ENCODE data around the gene SLC18A3. TPM values are rescaled to one million over a fixed set of nuclear protein-coding genes. Genes with fewer than 3 reads are reported as not detected.
A peak's percentile ranks its signal among the peaks of the same experiment; 100 is the strongest.

SLC18A3 gene
- total and polyA plus RNA-seq, 7 experiments from 2014 or later = not detected

DNA sequence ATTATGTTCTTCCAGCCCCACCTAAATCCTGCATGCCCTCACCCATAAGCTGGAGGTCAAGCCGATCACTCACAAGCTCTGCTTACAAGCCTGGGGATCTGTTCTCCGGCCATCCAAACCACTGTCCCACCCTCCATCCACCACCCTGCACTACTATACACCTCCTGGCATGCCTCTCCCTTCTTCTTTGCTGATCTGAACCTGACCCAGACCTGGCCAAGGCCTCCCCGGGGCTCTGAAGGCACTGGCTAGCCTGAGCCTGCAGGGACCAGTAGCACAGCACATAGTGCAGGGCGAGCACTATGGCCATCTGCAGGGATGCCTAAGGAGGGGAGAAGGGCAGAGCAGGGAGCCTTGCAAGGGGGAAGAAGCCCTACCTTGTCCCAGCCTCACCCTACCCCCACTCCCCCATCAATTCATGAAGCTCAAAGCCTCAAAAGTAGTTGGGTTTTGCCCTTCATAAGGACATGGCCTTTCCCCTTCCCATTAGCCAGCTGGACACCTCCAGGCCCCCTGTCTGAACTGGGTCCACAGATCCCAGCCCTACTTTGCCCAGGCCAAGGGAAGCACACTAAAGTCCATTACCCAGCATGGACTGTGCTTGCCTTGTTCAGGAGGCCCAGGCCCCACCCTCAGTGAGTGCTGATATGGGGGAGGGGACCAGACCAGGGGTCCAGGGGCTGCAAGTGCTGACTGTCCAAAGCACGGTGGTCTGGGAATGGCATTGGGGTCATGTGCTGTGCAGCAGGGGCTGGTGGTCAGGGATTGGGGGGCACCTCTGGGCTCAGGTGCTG is 33.3 kb downstream of the SLC18A3 start:
- intact Hi-C loops (cut with micrococcal nuclease) = no loop called here
- H3K27ac ChIP-seq (ENCODE audit: low read depth, low read length) = no peak overlapping the region
- H3K36me3 ChIP-seq (ENCODE audit: control insufficient read depth in 2 of 3, insufficient read depth in 3 of 3, low read length in 3 of 3) = no peaks in the 10 kb centered on the region
- no peak for DNase-seq
- Mint-ChIP-seq H3K27me3 (peaks cover 9 to 47% (median 35%) of the 10 kb centered on the region in 5 donors), H3K27ac (no peak overlapping the region), H3K36me3 (no peaks in the 10 kb centered on the region), H3K4me3 (no peak overlapping the region), H3K9me3 (peaks cover 0 to 2% (median 0%) of the 10 kb centered on the region in 11 donors), H3K4me1 (peaks cover 0 to 3% (median 0%) of the 10 kb centered on the region in 7 donors)
- no peak overlapping the region for H3K4me3 ChIP-seq (ENCODE audit: low read length)
- H3K9me3 ChIP-seq (ENCODE audit: control insufficient read depth in 2 of 3, low read length in 3 of 3) = no peaks in the 10 kb centered on the region
- ChIA-PET CTCF (no interaction called here), POLR2A (no interaction called here)
- no peak for ATAC-seq
- no peaks in the 10 kb centered on the region for H3K27me3 ChIP-seq (ENCODE audit: control insufficient read depth in 2 of 2, insufficient read depth in 2 of 2, low read length in 2 of 2)
- H3K4me1 ChIP-seq (ENCODE audit: control insufficient read depth in 2 of 2, insufficient read depth in 2 of 2, low read length in 2 of 2) = no peaks in the 10 kb centered on the region

DNA sequence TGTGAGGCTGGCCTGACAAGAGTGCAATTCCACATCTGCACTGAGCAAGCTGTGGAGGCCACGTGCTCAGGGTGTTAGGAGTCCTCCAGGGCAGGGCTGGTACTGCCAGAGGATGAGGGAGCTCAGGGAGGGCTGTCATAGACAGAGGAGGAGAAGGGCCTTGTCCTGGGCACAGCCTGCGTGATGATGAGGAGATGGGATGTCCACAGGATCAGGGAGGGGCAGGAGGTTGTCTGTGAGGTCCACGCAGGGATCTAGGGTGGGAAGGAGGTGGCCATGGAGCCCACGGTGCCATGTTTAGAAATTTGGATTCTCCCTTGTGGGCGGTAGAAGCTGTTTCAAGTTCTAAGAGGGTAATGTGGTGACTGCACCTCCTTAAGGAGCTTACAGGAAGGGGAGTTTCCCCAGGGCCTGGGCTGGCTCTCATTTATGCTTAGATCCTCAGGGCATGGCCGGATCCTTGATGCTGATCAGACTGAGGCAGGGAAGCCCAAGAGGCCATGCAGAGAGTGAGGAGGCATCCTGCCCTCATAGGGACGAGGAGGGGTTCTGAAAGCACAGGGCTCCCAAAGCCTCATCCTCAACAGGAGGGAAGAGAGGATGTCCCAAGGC is 34.0 kb downstream of the SLC18A3 start:
- H3K27me3 ChIP-seq (ENCODE audit: control insufficient read depth in 2 of 2, insufficient read depth in 2 of 2, low read length in 2 of 2) = no peaks in the 10 kb centered on the region
- peaks cover 0 to 2% (median 0%) of the 10 kb centered on the region in 11 donors for H3K9me3 Mint-ChIP-seq
- DNase-seq = no peak
- intact Hi-C loops (cut with micrococcal nuclease) = no loop called here
- POLR2A ChIA-PET = no interaction called here
- no peak overlapping the region for H3K4me3 ChIP-seq (ENCODE audit: low read length)
- H3K27me3 Mint-ChIP-seq = peaks cover 7 to 47% (median 35%) of the 10 kb centered on the region in 5 donors
- H3K4me1 ChIP-seq (ENCODE audit: control insufficient read depth in 2 of 2, insufficient read depth in 2 of 2, low read length in 2 of 2) = no peaks in the 10 kb centered on the region
- H3K36me3 ChIP-seq (ENCODE audit: control insufficient read depth in 2 of 3, insufficient read depth in 3 of 3, low read length in 3 of 3) = no peaks in the 10 kb centered on the region
- no peak overlapping the region for H3K27ac Mint-ChIP-seq
- H3K27ac ChIP-seq (ENCODE audit: low read depth, low read length) = no peak overlapping the region
- H3K4me1 Mint-ChIP-seq = peaks cover 0 to 10% (median 0%) of the 10 kb centered on the region in 7 donors
- no peak for ATAC-seq
- CTCF ChIA-PET = no interaction called here
- no peaks in the 10 kb centered on the region for H3K9me3 ChIP-seq (ENCODE audit: control insufficient read depth in 2 of 3, low read length in 3 of 3)
- no peaks in the 10 kb centered on the region for H3K36me3 Mint-ChIP-seq
- no peak overlapping the region for H3K4me3 Mint-ChIP-seq

DNA sequence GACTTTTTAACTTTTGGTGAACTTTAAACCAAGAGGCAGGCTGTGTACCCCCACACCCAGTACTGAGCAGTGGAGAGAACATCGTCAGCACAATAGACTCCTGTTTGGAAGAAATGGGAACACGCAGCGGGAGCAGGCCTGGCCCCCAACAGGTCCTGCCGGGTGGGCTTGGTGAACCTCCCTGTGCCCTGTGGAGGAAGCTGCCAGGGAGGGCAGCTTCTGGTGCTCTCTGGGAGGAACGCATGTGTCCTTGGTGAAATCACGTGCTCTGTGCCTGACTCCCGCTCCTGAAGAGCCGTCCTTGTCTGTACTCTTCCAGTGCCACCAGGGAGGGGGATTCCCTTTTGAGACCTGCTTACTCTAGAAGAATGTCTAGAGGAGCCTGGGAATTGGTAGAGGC is 35.3 kb downstream of the SLC18A3 start:
- no peaks in the 10 kb centered on the region for H3K36me3 ChIP-seq (ENCODE audit: control insufficient read depth in 2 of 3, insufficient read depth in 3 of 3, low read length in 3 of 3)
- Mint-ChIP-seq H3K36me3 (no peaks in the 10 kb centered on the region), H3K4me3 (no peak overlapping the region), H3K27me3 (peaks cover 5 to 39% (median 29%) of the 10 kb centered on the region in 5 donors), H3K4me1 (peaks cover 0 to 21% (median 3%) of the 10 kb centered on the region in 7 donors), H3K9me3 (peaks cover 0 to 2% (median 0%) of the 10 kb centered on the region in 11 donors), H3K27ac (no peak overlapping the region)
- no peak for ATAC-seq
- no peak for DNase-seq
- CTCF ChIA-PET = no interaction called here
- intact Hi-C loops (cut with micrococcal nuclease) = no loop called here
- no peaks in the 10 kb centered on the region for H3K4me1 ChIP-seq (ENCODE audit: control insufficient read depth in 2 of 2, insufficient read depth in 2 of 2, low read length in 2 of 2)
- no peak overlapping the region for H3K27ac ChIP-seq (ENCODE audit: low read depth, low read length)
- H3K4me3 ChIP-seq (ENCODE audit: low read length) = no peak overlapping the region
- no peaks in the 10 kb centered on the region for H3K9me3 ChIP-seq (ENCODE audit: control insufficient read depth in 2 of 3, low read length in 3 of 3)
- POLR2A ChIA-PET = no interaction called here
- H3K27me3 ChIP-seq (ENCODE audit: control insufficient read depth in 2 of 2, insufficient read depth in 2 of 2, low read length in 2 of 2) = no peaks in the 10 kb centered on the region

DNA sequence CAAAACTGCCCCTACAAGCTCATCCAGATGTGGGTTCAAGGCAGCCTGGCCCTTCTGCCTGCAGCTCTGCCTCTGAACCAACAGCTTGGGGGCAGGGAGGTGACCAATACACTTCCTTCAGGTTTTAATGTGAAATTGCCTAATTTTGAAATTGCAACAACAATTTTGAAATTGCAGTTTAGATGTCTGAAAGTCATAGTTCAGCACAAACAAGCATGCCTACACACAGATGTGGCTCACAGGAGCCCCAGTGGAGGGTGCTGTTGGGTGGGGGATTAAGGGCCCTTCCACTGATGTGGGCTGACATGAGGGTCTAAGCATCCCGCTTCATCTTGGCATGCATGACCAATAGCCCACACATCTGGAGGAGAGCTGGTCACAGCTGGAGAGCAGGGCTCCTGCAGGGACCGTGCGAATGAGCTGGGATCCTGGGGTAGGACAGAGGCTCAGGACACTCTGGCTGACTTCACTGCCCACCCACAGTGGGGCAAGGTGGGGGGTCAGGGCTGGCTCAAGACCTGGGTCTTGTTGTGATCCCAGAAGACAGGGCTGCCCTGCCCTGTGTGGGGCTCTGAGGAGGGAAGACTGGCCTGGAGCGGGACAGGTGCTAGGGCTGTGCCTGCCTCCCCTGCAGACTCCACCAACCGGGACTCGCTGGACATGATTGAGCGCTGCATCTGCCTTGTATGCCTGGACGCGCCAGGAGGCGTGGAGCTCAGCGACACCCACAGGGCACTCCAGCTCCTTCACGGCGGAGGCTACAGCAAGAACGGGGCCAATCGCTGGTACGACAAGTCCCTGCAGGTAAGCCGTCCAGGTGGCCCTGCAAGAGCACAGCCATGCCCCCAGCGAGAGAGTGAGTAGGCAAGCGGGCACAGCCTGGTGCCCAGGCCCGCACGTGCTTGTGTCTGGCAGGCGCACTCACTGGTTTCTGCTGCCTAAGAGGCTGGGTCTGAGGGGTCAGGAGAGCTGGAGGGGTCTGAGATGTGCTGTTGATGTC is 36.1 kb downstream of the SLC18A3 start:
- Mint-ChIP-seq H3K4me1 (peaks cover 0 to 21% (median 3%) of the 10 kb centered on the region in 7 donors), H3K36me3 (no peaks in the 10 kb centered on the region), H3K27me3 (peaks cover 5 to 37% (median 27%) of the 10 kb centered on the region in 5 donors), H3K9me3 (peaks cover 0 to 2% (median 0%) of the 10 kb centered on the region in 11 donors), H3K4me3 (no peak overlapping the region), H3K27ac (no peak overlapping the region)
- H3K27me3 ChIP-seq (ENCODE audit: control insufficient read depth in 2 of 2, insufficient read depth in 2 of 2, low read length in 2 of 2) = no peaks in the 10 kb centered on the region
- H3K9me3 ChIP-seq (ENCODE audit: control insufficient read depth in 2 of 3, low read length in 3 of 3) = no peaks in the 10 kb centered on the region
- H3K27ac ChIP-seq (ENCODE audit: low read depth, low read length) = no peak overlapping the region
- H3K36me3 ChIP-seq (ENCODE audit: control insufficient read depth in 2 of 3, insufficient read depth in 3 of 3, low read length in 3 of 3) = no peaks in the 10 kb centered on the region
- CTCF ChIA-PET = no interaction called here
- DNase-seq (peak in 1 of 9 donors; percentile 11), ATAC-seq (peak; percentile 11)
- H3K4me1 ChIP-seq (ENCODE audit: control insufficient read depth in 2 of 2, insufficient read depth in 2 of 2, low read length in 2 of 2) = no peaks in the 10 kb centered on the region
- intact Hi-C loops (cut with micrococcal nuclease) = no loop called here
- POLR2A ChIA-PET = no interaction called here
- no peak overlapping the region for H3K4me3 ChIP-seq (ENCODE audit: low read length)

- H3K9me3 Mint-ChIP-seq = peaks cover 0 to 2% (median 0%) of the 10 kb centered on the region in 11 donors
- Histone ChIP-seq H3K27ac (ENCODE audit: low read depth, low read length) (no peak overlapping the region), H3K36me3 (ENCODE audit: control insufficient read depth in 2 of 3, insufficient read depth in 3 of 3, low read length in 3 of 3) (no peaks in the 10 kb centered on the region), H3K9me3 (ENCODE audit: control insufficient read depth in 2 of 3, low read length in 3 of 3) (no peaks in the 10 kb centered on the region), H3K4me3 (ENCODE audit: low read length) (no peak overlapping the region), H3K4me1 (ENCODE audit: control insufficient read depth in 2 of 2, insufficient read depth in 2 of 2, low read length in 2 of 2) (no peaks in the 10 kb centered on the region), H3K27me3 (ENCODE audit: control insufficient read depth in 2 of 2, insufficient read depth in 2 of 2, low read length in 2 of 2) (no peaks in the 10 kb centered on the region)
- H3K4me1 Mint-ChIP-seq = peaks cover 0 to 21% (median 3%) of the 10 kb centered on the region in 7 donors
- H3K27ac Mint-ChIP-seq = no peak overlapping the region
- POLR2A ChIA-PET = no interaction called here
- no peak for ATAC-seq
- no peak overlapping the region for H3K4me3 Mint-ChIP-seq
- no peak for DNase-seq
- H3K27me3 Mint-ChIP-seq = peaks cover 5 to 37% (median 16%) of the 10 kb centered on the region in 5 donors
- no peaks in the 10 kb centered on the region for H3K36me3 Mint-ChIP-seq
- intact Hi-C loops (cut with micrococcal nuclease) = no loop called here
- CTCF ChIA-PET = no interaction called here
Observed at GRCh38 chr10:49647554-49647953, 37.4 kb downstream of the SLC18A3 start.

DNA sequence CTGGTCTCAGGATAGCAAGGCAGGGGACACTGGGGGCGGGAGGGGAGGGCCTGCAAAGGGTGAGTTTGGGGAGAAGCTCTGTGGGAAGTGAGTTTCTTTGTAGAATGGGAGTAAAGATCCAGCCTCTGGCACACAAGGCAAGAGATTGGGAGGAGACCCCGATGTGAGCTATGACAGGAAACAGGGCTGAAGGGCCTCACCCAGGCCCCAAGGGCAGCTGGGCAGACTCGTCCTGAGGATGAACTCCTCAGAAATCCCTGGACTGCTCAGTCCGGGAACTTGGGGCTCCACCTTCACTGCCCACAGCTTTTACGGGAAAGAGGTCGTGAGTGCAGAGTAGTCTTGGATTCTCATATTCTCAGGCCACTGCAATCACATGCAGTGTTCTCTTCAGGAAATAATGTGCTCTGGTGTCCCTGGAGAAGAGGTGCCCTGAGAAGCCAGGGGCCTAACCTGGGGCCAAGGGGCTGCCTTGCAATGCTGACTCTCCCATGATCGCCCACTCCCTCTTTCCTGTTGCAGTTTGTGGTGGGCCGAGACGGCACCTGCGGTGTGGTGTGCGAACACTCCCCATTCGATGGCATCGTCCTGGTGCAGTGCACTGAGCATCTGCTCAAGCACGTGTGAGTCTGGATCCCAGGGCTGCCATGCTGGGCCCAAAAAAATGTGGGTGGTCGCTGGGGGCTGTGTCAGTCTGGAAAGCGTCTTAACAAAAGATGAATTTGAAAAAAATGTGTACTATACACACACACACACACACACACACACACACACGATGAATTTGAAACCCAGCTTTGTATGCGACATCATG is 38.1 kb downstream of the SLC18A3 start:
- Mint-ChIP-seq H3K27ac (peak overlapping the region in 1 of 9 donors; percentile 47), H3K9me3 (peaks cover 0 to 2% (median 0%) of the 10 kb centered on the region in 11 donors), H3K36me3 (no peaks in the 10 kb centered on the region), H3K4me3 (no peak overlapping the region), H3K27me3 (peaks cover 4 to 37% (median 11%) of the 10 kb centered on the region in 5 donors), H3K4me1 (peaks cover 0 to 21% (median 3%) of the 10 kb centered on the region in 7 donors)
- CTCF ChIA-PET = no interaction called here
- ATAC-seq (no peak), DNase-seq (peak in 1 of 9 donors; percentile 19)
- no peak overlapping the region for H3K4me3 ChIP-seq (ENCODE audit: low read length)
- H3K27ac ChIP-seq (ENCODE audit: low read depth, low read length) = no peak overlapping the region
- no peaks in the 10 kb centered on the region for H3K27me3 ChIP-seq (ENCODE audit: control insufficient read depth in 2 of 2, insufficient read depth in 2 of 2, low read length in 2 of 2)
- no peaks in the 10 kb centered on the region for H3K9me3 ChIP-seq (ENCODE audit: control insufficient read depth in 2 of 3, low read length in 3 of 3)
- no peaks in the 10 kb centered on the region for H3K36me3 ChIP-seq (ENCODE audit: control insufficient read depth in 2 of 3, insufficient read depth in 3 of 3, low read length in 3 of 3)
- H3K4me1 ChIP-seq (ENCODE audit: control insufficient read depth in 2 of 2, insufficient read depth in 2 of 2, low read length in 2 of 2) = no peaks in the 10 kb centered on the region
- POLR2A ChIA-PET = no interaction called here
- intact Hi-C loops (cut with micrococcal nuclease) = no loop called here

All from naive thymus-derived CD4-positive, alpha-beta T cell (primary cell).